H9 (cell line): ENCODE results near the gene RBX1. TPM values are rescaled to one million over a fixed set of nuclear protein-coding genes. Genes with fewer than 3 reads are reported as not detected.

Source experiments
- DNase-seq: peaks from one replicate; pipeline ENCODE4 v3.0.0-alpha.2; 2017
- H2AFZ ChIP-seq: one replicate; pipeline ENCODE4 v1.6.1; 2013; ENCODE audit warnings: mild to moderate bottlenecking, low read length, control low read depth, moderate library complexity
- H2AK5ac ChIP-seq: 2 replicates; pipeline ENCODE4 v1.6.1; 2013; ENCODE audit warnings: low read length, control low read depth, mixed read lengths; ENCODE audit not compliant: insufficient read length
- H2BK120ac ChIP-seq: one replicate; pipeline ENCODE4 v1.6.1; 2013; ENCODE audit warnings: low read depth, mild to moderate bottlenecking, low read length, control low read depth, inconsistent platforms; ENCODE audit not compliant: poor library complexity, severe bottlenecking
- H2BK12ac ChIP-seq: 2 replicates; pipeline ENCODE4 v1.6.1; 2013; ENCODE audit warnings: low read length, control low read depth, mixed read lengths, low read depth; ENCODE audit not compliant: insufficient read length
- H2BK15ac ChIP-seq: 2 replicates; pipeline ENCODE4 v1.6.1; 2013; ENCODE audit warnings: low read depth, low read length, control low read depth
- H2BK20ac ChIP-seq: one replicate; pipeline ENCODE4 v1.6.1; 2013; ENCODE audit warnings: low read depth, mild to moderate bottlenecking, low read length, control low read depth, inconsistent platforms; ENCODE audit not compliant: poor library complexity, severe bottlenecking
- H2BK5ac ChIP-seq: 2 replicates; pipeline ENCODE4 v1.6.1; 2013; ENCODE audit warnings: low read length, control low read depth, mixed read lengths; ENCODE audit not compliant: insufficient read length
- H3K14ac ChIP-seq: 2 replicates; pipeline ENCODE4 v1.6.1; 2013; ENCODE audit warnings: low read length, control low read depth; ENCODE audit not compliant: insufficient read depth
- H3K18ac ChIP-seq: 2 replicates; pipeline ENCODE4 v1.6.1; 2013; ENCODE audit warnings: low read depth, mild to moderate bottlenecking, mixed read lengths, low read length, control low read depth; ENCODE audit not compliant: insufficient read length
- H3K23ac ChIP-seq: 2 replicates; pipeline ENCODE4 v1.6.1; 2013; ENCODE audit warnings: low read length, control low read depth, mixed read lengths, low read depth; ENCODE audit not compliant: insufficient read length
- H3K23me2 ChIP-seq: 2 replicates; pipeline ENCODE4 v1.6.1; 2013; ENCODE audit warnings: low read depth, mild to moderate bottlenecking, mixed read lengths, low read length, control low read depth; ENCODE audit not compliant: insufficient read length, poor library complexity, severe bottlenecking
- H3K27ac ChIP-seq: 2 replicates; pipeline ENCODE4 v1.5.1; 2013; ENCODE audit warnings: low read length, control low read depth, mixed read lengths, low read depth; ENCODE audit not compliant: insufficient read length
- H3K27me3 ChIP-seq: 2 replicates; pipeline ENCODE4 v1.6.1; 2013; ENCODE audit warnings: low read length, control low read depth, inconsistent platforms; ENCODE audit not compliant: insufficient read depth
- H3K4ac ChIP-seq: 2 replicates; pipeline ENCODE4 v1.6.1; 2013; ENCODE audit warnings: low read depth, mild to moderate bottlenecking, control low read depth, inconsistent platforms, low read length, moderate library complexity
- H3K4me1 ChIP-seq: 2 replicates; pipeline ENCODE4 v1.6.1; 2013; ENCODE audit warnings: low read length, control low read depth, inconsistent platforms; ENCODE audit not compliant: insufficient read depth
- H3K4me2 ChIP-seq: 2 replicates; pipeline ENCODE4 v1.6.1; 2013; ENCODE audit warnings: low read length, control low read depth, mixed read lengths; ENCODE audit not compliant: insufficient read length, insufficient read depth
- H3K56ac ChIP-seq: 2 replicates; pipeline ENCODE4 v1.6.1; 2013; ENCODE audit warnings: low read depth, mild to moderate bottlenecking, mixed read lengths, low read length, control low read depth; ENCODE audit not compliant: insufficient read length
- H3K79me1 ChIP-seq: 2 replicates; pipeline ENCODE4 v1.6.1; 2013; ENCODE audit warnings: low read depth, mild to moderate bottlenecking, moderate library complexity, low read length, control low read depth, inconsistent platforms; ENCODE audit not compliant: insufficient read depth, poor library complexity, severe bottlenecking
- H3K79me2 ChIP-seq: 2 replicates; pipeline ENCODE4 v1.6.1; 2013; ENCODE audit warnings: low read length, control low read depth, inconsistent platforms; ENCODE audit not compliant: insufficient read depth
- H3K9ac ChIP-seq: 2 replicates; pipeline ENCODE4 v1.6.1; 2013; ENCODE audit warnings: low read length, control low read depth, mixed read lengths; ENCODE audit not compliant: insufficient read length; ENCODE audit errors: extremely low read depth
- H3K9me3 ChIP-seq: one replicate; pipeline ENCODE4 v1.6.1; 2013; ENCODE audit warnings: low read depth, low read length, inconsistent platforms; ENCODE audit not compliant: control insufficient read depth
- H3T11ph ChIP-seq: one replicate; pipeline ENCODE4 v1.6.1; 2013; ENCODE audit warnings: mild to moderate bottlenecking, low read length, control low read depth, inconsistent platforms
- H4K20me1 ChIP-seq: one replicate; pipeline ENCODE4 v1.6.1; 2013; ENCODE audit not compliant: control insufficient read depth, insufficient read length, insufficient read depth
- H4K5ac ChIP-seq: 2 replicates; pipeline ENCODE4 v1.6.1; 2013; ENCODE audit warnings: low read depth, mild to moderate bottlenecking, mixed read lengths, low read length, control low read depth; ENCODE audit not compliant: insufficient read length
- H4K8ac ChIP-seq: replicated peaks from 2 replicates; pipeline ENCODE4 v1.6.1; 2013; ENCODE audit warnings: low read length, control low read depth, mixed read lengths, low read depth; ENCODE audit not compliant: insufficient read length
- H4K91ac ChIP-seq: 2 replicates; pipeline ENCODE4 v1.6.1; 2013; ENCODE audit warnings: low read depth, mild to moderate bottlenecking, moderate library complexity, mixed read lengths, low read length, control low read depth; ENCODE audit not compliant: insufficient read length
- H3K27ac Mint-ChIP-seq, 3 experiments: 2 replicates in 2 of 3; 3 replicates in 1 of 3; pipeline ENCODE4 v1.8.0; 2020 to 2021; ENCODE audit warnings: mixed read lengths in 3 of 3, mild to moderate bottlenecking in 1 of 3, moderate library complexity in 1 of 3
- H3K27me3 Mint-ChIP-seq: 2 replicates; pipeline ENCODE4 v1.8.0; 2021; ENCODE audit warnings: low read depth, mild to moderate bottlenecking, moderate library complexity, mixed read lengths
- H3K36me3 Mint-ChIP-seq, 3 experiments: 2 replicates in 2 of 3; 3 replicates in 1 of 3; pipeline ENCODE4 v1.8.0; 2020 to 2021; ENCODE audit warnings: low read depth in 3 of 3, mixed read lengths in 3 of 3; ENCODE audit not compliant: insufficient read depth in 1 of 3
- H3K4me1 Mint-ChIP-seq, 2 experiments: 2 replicates each; pipeline ENCODE4 v1.8.0; 2020; ENCODE audit warnings: mixed read lengths in 2 of 2
- H3K4me3 Mint-ChIP-seq, 2 experiments: 2 replicates in 1 of 2; 3 replicates in 1 of 2; pipeline ENCODE4 v1.8.0; 2020 to 2021; ENCODE audit warnings: mild to moderate bottlenecking in 2 of 2, mixed read lengths in 2 of 2, moderate library complexity in 1 of 2
- H3K9me3 Mint-ChIP-seq, 2 experiments: 2 replicates in 1 of 2; 3 replicates in 1 of 2; pipeline ENCODE4 v1.8.0; 2020; ENCODE audit warnings: mild to moderate bottlenecking in 2 of 2, mixed read lengths in 2 of 2, moderate library complexity in 1 of 2
- WGBS: extraction: QIAGEN DNeasy Blood & Tissue Kit; methylation state at CpG from one replicate; pipeline ENCODE4 v1.1.7; 2013; ENCODE audit warnings: missing lambda C conversion rate, low lambda C conversion rate, mixed read lengths; ENCODE audit not compliant: insufficient read length; ENCODE audit errors: extremely low coverage; 5-methylcytosine and 5-hydroxymethylcytosine counted together
- total RNA-seq: library from RNA; stranded (reverse); gene quantifications from 2 replicates; pipeline ENCODE4 v1.2.1, GENCODE V29; 2021
- TF ChIP-seq, protein P1 (sequence below): fragments of 200-600 bp; sonication (generic); conservative IDR thresholded peaks from 3 replicates; pipeline ENCODE4 v1.8.0; 2021; ENCODE audit warnings: antibody characterized with exemption, mild to moderate bottlenecking

RBX1 gene
- total RNA-seq, 1 experiment from 2014 or later: 85.6 TPM

DNA sequence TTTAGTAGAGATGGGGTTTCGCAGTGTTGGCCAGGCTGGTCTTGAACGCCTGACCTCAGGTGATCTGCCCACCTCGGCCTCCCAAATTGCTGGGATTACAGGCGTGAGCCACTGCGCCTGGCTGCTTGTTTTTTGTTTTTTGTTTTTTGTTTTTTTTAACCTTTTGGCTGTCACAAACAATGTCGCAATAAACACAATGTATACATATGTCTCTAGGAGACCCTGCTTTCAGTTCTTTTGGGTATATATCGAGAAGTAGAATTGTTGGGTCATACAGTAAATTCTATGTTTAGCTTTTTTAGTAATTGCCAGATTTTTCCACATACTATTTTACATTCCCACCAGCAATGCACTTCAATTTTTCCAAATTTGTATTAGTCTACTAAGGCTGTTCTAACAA is 28.0 kb downstream of the RBX1 start:
- H3K79me2 ChIP-seq: no peaks in the 10 kb centered on the region
- H2AFZ ChIP-seq: no peak overlapping the region
- no peaks in the 10 kb centered on the region for H3K27me3 ChIP-seq
- no peak overlapping the region for H3K4me3 Mint-ChIP-seq
- H3K27ac ChIP-seq: no peak overlapping the region
- H2BK120ac ChIP-seq: no peak overlapping the region
- no peak overlapping the region for H3K14ac ChIP-seq
- H3K4ac ChIP-seq: no peak overlapping the region
- no peaks in the 10 kb centered on the region for H4K20me1 ChIP-seq
- no peak overlapping the region for H3K23ac ChIP-seq
- no peak overlapping the region for H3K18ac ChIP-seq
- H3K27me3 Mint-ChIP-seq: no peaks in the 10 kb centered on the region
- no peak overlapping the region for H4K5ac ChIP-seq
- no peak overlapping the region for H3K27ac Mint-ChIP-seq
- no peaks in the 10 kb centered on the region for H3K79me1 ChIP-seq
- no peaks in the 10 kb centered on the region for H3K9me3 ChIP-seq
- H2BK15ac ChIP-seq: no peak overlapping the region
- H4K91ac ChIP-seq: no peak overlapping the region
- no peak for DNase-seq
- H3K4me2 ChIP-seq: no peak overlapping the region
- H3T11ph ChIP-seq: no peak overlapping the region
- no peak overlapping the region for H3K56ac ChIP-seq
- TF ChIP-seq, protein P1, sequence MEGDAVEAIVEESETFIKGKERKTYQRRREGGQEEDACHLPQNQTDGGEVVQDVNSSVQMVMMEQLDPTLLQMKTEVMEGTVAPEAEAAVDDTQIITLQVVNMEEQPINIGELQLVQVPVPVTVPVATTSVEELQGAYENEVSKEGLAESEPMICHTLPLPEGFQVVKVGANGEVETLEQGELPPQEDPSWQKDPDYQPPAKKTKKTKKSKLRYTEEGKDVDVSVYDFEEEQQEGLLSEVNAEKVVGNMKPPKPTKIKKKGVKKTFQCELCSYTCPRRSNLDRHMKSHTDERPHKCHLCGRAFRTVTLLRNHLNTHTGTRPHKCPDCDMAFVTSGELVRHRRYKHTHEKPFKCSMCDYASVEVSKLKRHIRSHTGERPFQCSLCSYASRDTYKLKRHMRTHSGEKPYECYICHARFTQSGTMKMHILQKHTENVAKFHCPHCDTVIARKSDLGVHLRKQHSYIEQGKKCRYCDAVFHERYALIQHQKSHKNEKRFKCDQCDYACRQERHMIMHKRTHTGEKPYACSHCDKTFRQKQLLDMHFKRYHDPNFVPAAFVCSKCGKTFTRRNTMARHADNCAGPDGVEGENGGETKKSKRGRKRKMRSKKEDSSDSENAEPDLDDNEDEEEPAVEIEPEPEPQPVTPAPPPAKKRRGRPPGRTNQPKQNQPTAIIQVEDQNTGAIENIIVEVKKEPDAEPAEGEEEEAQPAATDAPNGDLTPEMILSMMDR: no peak
- H2BK5ac ChIP-seq: no peak overlapping the region
- H4K8ac ChIP-seq: no peak overlapping the region
- no peaks in the 10 kb centered on the region for H3K23me2 ChIP-seq
- H3K4me1 ChIP-seq: no peaks in the 10 kb centered on the region
- H2BK20ac ChIP-seq: no peak overlapping the region
- no CpG with 5 or more reads among the region's 7 CpGs for WGBS
- no peaks in the 10 kb centered on the region; a peak in 1 of 7 replicates for H3K36me3 Mint-ChIP-seq
- H3K9ac ChIP-seq: no peak overlapping the region
- H3K4me1 Mint-ChIP-seq: no peaks in the 10 kb centered on the region; a peak in 1 of 4 replicates
- H2BK12ac ChIP-seq: no peak overlapping the region
- H3K9me3 Mint-ChIP-seq: no peaks in the 10 kb centered on the region
- H2AK5ac ChIP-seq: no peak overlapping the region
